HG03045 (cell line): ENCODE results near the gene PAXX.
"Not testable (repeated sequence)": the region's sequence is repeated elsewhere in the genome, so short reads cannot be mapped to it uniquely, and the experiment has no call there.

ENCODE experiments used
- ATAC-seq: cut with Tn5 transposase; IDR thresholded peaks from one replicate; pipeline ENCODE4 v1.9.1; 2021; ENCODE audit warnings: mild to moderate bottlenecking, moderate library complexity; ENCODE audit not compliant: unreplicated experiment

Gene PAXX

DNA sequence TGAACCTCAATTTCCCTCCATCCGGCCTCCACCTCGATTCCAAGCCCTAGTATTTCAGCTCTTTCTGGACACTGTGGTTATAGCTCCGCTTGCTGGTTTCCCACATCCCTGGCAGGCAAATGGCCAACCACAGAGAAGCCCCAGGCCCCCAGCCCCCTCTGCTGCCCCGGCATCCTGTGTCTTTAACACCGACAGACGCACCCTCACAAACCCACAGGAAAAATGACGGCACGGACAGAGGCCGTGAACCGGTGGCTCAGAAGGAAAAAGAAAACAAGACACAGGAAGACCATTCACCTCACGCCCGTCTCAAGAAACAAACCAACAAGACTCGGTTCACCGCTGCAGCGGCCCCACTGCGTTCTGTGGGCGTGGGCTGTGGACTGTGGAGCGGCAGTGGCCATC is 5.6 kb downstream of the PAXX start:
- ATAC-seq = no peak

DNA sequence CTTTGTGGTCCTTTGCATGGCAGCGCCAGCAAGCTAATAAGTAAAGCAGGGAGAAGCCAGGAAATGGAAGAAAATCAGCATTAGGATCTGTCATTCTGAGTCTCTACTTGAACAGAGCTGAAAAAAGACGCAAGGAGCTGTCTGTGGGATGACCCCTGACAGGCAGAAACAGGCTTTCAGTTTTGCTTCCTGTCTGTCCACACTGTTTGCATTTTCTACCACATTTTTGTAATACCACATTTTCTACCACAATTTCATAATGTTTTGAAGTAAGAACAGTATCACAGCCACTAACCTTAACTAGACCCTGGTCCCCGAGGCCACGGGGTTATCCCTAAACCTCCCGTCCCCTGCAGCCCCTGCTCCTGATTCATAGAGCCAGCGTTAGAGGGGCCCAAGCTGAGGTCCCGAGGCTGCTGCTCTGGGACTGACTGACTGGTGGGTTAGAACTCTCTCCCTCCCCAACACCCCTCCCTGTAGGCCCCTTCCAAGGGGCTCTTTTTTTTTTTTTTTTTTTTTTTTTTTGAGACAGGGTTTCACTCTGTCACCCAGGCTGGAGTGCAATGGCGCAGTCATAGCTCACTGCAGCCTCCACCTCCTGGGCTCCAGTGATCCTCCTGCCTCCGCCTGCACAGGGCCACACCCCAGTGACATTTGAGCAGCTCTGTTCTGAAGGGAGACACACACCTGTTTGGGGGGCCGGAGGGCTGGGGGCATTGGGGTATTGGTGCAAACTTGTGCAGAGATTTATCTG is 8.1 kb downstream of the PAXX start:
- peak; percentile 67 for ATAC-seq

- no peak for ATAC-seq
Observed at GRCh38 chr9:137001857-137002645, 9.8 kb downstream of the PAXX start.

- ATAC-seq = no peak
Observed at GRCh38 chr9:137002646-137003041, 10.4 kb downstream of the PAXX start.

GRCh38 chr9:137004285-137004684 is 12.1 kb downstream of the PAXX start:
- not testable (repeated sequence) for ATAC-seq

GRCh38 chr9:137006116-137007003 is 14.1 kb downstream of the PAXX start:
- ATAC-seq = no peak

DNA sequence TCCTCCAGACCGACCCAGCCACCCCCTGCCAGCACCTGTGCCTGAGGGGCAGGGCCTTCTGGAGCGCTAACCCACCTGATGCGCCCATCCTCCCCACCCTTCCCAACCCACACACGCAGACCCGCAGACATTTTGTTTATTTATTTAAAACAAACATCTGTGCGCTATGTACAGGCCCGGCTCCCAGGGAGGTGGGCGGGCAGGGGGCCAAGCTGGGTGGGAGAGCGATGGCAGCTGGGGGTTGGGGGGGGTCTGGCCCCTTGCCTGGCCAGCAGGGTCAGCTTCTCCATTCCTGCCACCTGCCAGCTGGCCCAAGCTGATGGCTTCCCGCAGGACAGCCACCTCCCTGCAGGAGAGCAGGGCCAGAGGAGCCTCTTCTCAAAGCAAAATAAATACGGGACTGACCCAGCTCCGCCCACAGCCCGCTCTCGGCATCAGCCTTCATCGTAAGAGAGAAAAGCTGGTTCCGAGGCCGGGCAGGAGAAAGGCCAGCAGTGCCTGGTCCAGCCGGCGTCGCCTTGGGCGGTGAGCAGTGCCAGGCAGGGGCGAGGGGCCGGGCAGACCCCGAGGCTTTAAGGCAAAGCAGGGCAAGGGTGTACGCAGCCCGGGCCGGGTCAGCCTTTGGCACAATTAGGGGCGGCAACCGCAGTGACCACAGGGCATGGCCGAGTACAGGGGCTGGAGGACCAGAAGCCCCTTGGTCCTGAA is 15.0 kb downstream of the PAXX start:
- no peak for ATAC-seq

DNA sequence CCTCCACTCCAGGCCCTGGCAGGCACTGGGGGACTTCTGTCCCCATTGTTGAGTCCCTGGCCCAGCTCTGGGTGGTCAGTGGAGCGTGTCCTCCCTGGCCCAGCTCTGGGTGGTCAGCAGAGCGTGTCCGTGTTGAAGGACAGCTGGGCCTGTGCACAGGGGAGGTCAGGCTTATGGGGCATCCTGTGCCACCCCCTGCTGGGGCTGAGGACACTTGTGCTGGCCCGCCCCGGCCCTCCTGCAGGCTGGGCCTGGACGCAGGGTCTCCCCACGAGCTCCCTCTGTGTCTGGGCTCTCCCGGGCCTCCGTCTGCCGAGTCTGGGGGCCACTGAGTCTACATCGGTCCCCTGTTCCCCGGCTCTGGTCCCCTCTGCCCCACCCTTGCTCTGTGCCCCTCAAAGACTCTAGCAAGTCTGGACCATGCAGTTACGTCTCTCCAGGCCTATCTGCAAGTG is 15.6 kb downstream of the PAXX start:
- ATAC-seq = no peak

DNA sequence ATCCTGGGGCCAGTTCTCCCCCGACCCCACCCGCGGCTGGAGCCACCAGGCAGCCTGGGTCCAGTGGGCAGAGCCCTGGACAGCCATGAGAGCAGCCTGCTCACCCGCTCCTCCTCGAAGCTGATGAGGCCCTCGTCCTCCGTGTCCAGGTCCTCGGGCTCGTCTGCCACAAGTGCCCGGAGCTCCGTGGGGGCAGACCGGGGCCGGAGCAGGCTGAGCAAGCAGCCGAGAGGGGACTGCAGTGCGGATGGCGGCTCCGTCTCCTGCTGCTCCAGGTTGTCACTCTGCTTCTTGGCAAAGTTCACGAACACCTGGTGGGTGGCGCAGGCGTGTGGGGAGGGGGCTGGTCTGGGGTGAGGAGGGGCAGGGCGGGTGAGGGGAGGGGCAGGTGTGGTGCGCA is 16.1 kb downstream of the PAXX start:
- ATAC-seq = no peak

DNA sequence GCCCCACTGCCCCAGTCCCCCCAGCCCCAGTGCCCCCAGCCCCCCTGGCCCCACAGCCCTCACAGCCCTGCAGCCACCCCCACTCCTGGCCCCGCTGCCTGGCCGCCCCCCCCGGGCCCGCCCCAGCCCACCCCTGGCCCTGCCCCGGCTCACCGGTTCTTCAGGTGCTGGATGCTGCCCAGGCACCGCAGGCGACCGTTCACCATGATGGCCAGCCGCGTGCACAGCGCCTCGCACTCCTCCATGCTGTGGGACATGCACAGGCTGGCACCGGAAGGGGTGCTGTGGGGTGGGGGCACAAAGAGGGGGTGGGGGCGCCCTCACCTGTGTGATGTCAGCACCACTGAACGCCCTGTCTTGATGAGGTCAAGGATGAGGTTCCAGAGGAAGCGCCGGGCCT is 17.0 kb downstream of the PAXX start:
- ATAC-seq = no peak

GRCh38 chr9:137009938-137010732 is 17.9 kb downstream of the PAXX start:
- ATAC-seq = no peak

DNA sequence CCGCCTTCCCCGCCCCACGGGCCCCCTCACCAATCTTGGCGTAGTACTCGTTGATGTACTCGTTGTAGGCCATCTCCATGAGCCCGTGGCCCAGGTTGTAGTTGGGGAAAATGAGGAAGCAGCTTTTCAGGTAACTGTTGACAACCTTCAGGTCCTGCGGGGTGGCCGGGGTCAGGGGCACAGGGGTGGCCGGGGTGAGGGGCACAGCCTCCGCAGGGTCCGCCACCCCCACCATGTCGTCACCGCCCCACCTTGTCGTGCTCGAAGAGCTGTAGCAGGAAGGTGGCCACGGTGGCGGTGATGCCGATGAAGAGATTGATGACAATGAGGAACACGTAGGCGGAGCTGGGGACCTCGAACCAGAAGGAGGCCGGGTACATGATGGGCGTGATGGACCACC is 18.9 kb downstream of the PAXX start:
- ATAC-seq = no peak

GRCh38 chr9:137011907-137012675 is 19.9 kb downstream of the PAXX start:
- no peak for ATAC-seq

DNA sequence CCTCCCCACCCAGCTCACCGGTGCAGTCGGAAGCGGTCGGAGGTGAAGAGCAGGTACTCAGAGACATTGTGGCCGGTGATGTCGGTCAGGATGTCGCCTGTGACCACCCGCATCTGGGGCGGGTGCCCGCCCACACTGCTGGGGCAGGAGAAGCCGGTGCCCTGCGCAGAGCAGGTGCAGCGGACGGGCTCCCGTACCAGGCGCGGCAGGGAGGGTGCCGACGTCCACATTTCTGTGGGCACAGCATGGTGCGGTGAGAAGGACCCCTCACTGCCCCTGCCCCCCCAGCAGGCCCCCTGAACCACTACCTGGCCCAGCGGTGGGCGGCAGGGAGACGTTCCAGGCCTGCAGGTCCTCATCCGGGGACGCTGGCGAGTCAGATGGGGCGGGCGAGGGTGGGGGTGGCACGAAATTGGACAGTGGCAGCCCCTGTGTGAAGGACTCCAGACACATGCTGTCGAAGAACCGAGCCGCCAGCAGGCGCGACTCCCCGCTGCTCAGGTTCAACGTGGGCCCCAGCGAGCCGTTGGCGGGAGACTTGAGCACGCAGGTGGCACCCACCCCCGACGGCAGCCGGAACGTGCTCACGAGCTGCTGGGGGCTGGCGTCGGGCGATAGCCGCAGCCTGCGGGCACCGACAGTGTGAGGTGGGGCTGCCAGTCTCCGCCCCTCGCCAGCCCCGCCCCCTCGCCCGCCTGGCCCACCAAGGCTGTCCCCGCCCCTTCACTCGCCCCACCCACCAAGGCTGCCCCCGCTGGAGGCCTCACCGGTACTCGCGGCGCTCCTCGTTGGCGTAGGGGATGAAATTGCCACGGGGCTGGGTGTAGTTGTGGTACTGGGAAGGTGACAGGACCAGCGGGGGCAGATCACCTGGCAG is 20.7 kb downstream of the PAXX start:
- ATAC-seq = no peak

- no peak for ATAC-seq
Observed at GRCh38 chr9:137013571-137013940, 21.3 kb downstream of the PAXX start.

DNA sequence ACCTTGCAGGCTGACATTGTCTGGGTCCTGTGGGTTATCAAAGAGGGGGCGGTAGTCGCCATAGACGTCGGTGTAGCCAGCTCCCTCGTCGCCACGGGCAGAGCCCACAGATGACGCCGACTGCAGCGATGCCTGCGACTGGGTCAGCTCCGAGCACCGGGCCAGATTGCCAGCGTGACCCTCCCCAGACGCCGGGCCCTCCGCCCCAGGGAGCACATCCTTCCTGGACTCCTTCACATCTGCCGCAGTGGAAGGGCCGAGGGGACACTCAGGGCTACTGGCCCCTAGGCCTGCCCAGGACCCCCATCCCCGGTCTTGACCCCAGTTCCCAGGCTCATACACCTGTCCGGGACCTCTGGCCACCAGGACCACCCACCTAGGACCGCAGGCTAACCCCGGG is 21.9 kb downstream of the PAXX start:
- no peak for ATAC-seq

- ATAC-seq = no peak
Observed at GRCh38 chr9:137014776-137015539, 22.7 kb downstream of the PAXX start.
